SK-N-MC (cell line): ENCODE data around the gene FAM149A.

Experiments used
- EZH2 ChIP-seq: fragments of 200-600 bp; sonication (generic); IDR thresholded peaks from one replicate; pipeline ENCODE4 v1.6.1; 2017; ENCODE audit warnings: antibody characterized with exemption
- FOXP2 ChIP-seq: optimal IDR thresholded peaks from 2 replicates; pipeline ENCODE3; 2011; ENCODE audit warnings: mild to moderate bottlenecking, moderate library complexity; ENCODE audit not compliant: insufficient read depth; ENCODE audit errors: extremely low read length, control extremely low read depth

DNA sequence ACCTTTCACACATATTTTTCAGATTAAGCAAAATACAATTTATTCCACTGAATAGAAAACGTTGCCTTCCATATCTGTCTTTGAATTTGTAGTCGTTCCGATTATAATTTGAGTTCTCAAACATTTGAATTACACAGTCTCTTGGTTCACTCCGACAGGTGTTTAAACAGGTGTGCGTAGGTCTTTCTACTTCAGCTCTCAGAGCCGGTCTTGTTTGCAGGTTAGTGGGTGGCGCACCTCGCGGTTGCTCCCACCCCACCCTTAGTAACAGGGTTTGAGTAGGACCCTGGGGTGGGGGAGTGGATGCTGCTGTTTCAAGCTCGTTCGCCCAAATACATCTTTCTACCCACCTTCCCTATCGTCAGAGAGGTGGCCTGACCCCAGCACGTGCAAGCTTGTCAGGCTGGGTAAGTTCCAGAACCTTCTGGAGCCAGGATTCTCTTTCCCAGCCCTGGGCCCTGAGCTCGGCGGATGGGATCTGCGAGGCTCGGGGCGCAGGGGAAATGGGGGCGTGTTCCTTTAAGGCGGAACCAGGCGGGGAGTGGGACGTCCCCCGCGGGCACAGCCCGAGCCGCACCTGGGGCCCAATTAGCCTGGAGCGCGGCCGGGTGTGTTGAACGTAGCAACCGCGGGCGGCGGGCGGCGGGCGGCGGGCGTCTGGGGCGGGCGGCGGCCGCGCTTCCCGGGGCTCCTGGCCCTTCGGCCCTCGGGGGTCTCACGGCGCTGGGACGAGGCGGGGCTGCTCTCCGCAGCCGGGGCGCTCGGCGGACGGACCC is at the start of gene FAM149A:
- TF ChIP-seq FOXP2, result no peak
- no peak for TF ChIP-seq EZH2
